NK-92 (cell line): ENCODE data around the gene ZNF236.

Experiments used
- DNase-seq: peaks from one replicate; lab custom pipeline; 2025; ENCODE audit not compliant: unreplicated experiment; lab: John Stamatoyannopoulos, UW

ZNF236 gene

DNA sequence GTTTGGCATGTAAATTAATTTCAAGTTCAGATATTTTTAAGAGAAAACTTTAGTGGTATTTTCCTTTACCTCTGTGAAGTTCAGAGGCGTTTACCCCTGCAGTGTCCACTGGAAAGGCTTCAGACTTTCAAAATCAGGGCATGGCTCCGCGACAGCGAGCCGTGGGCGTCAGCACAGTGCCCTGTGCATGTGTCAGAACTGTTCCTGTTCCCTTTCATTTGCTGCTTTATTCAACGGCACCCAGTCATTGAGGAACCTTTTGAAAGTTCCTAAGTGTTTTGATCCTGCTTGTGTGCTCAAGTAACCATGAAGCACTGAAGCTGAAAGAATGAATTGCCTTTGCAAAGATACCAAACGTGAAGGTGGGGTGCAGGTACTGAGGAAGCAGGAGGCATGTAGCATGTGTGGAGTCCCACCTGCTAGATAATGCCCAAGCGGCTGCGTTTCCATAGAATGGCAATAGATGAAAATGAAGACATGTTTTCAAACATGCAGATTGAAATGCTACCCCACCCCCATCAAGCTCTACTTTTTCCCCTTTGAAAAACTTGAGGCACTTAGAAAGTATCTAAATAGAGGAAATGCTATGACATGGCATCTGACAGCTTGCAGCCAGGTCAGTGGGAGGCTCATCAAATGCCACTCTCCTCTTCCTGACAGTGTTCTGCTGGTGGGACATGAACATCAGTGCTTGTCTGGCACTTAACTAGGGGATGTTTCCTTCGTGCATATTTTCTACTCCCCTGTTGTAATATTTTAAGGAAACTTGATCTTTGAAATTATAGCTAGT is 148.6 kb downstream of the ZNF236 start:
- DNase-seq: no peak

DNA sequence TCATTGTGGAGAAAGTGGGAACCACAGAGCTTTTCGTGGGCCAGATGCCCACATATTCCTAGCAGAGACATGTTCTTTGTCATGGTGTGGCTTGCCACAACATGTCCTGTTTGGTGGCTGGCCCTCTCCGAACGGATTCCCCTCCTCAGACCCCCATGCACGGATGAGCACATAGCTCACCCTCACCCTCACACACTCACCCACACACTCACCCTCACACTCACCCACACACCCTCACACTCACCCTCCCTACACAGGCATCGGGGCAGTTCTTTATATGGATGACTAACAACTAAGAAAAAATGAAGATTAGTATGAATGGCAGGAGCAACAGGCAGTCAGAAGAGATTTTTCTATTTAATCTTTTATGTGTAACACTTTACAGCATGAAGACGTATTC is 149.9 kb downstream of the ZNF236 start:
- no peak for DNase-seq

DNA sequence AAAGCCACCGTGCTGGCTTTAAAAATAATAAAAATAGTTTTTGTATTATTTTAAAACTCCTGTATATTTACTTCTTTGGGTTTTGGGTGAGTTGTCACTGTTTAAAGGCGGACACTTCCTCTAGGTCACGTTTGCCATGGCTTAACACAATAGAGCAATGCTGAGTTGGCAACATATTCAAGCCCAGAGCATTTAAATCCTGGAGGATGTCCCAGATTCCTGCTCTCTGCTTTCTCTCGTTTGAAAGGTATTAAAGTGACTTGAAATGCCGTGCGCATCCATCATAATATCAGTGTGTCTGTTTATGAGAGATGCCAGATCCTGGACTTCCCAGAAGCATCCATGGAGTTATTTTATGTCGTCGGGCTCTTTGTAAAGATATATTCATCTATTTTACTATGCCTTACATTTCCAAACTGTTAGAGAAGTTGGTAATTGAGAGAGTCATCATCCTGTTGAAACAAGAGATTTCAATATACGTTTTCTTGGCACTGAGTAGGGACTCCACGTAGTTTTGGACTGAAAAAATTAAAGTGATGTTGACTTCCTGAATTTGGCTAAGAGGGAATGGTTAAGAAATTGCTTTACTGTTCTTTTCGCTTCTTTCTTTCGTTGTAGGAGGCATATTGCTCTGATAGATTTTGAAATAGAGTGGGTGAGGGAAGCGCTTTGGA is 150.6 kb downstream of the ZNF236 start:
- no peak for DNase-seq

DNA sequence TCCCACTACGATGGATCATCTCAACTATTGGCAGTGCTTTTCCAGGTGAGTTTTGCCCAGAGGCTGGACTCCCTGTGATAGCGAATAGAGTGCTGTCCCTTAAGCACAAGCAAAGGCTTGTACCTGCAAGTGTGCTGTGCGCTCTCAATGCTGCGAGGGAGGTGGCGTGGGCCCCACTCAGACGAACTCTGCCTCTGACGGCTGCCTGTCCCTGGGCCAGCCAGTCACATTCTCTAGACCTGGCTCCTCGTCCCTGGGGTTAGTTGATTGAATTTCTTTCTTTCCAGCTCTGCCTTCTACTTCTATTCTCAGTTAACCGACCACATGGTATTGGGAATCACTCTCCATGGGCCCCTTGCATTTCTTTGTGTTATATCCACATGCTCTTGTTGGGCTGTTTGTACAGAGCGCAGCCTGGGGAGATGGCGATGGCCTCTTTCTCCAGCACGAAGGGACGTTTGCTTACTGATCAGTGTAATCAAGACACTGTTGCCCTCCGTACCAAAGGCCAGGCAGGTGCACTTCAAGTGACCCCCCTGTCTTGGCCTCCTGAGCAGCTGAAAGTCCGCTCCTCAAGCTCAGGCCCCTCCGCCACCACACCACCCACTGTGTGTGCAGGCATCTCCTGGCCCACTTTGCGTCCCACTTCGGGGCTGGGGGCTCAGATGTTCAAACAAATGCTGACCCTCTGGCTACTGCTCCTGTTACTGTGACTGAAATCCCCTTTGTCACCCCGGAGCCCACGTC is 151.3 kb downstream of the ZNF236 start:
- DNase-seq: no peak

DNA sequence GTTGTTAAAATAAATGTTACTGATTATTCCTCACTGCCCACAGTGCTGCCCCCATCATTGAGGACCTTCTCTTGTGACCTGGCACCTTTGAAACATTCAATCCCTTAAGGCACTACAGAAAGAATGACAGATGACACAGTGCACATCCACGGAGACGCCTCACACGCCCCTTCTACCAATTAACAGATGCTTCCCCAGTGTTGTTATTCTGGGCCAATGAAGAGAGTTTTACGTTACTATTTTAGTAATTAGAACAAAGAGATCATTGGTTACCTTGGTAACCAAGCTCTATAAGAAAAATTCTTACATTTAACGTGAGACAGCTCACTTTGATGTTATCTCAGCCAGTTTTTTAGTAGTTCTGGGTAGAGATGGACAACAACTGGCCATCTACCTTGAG is 152.0 kb downstream of the ZNF236 start:
- no peak for DNase-seq

DNA sequence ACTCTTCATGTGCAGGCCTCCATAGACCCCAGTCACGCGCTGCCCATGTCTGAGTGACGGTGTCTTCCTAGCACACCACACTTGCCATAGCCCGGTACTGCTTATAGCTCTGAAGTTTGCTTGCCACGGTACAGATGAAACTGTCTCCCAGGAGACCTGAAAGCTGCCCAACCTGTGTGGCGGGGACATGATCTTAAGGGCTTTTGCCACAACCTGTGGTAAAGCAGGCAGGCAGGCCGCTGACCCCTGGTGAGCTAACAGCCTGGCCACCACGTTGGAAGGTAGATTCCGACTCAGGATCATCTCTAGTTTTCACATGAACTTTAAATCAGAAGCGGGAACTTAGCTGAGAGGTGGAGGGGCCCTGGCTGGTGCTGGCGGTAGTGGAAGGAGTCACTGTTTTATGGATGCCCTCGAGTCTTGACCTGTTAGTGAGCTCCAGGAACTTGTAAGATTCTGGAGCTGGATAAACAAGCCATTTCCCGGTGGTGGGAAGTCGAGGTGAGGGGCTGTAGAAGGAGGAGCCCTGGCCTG is 153.3 kb downstream of the ZNF236 start:
- no peak for DNase-seq

DNA sequence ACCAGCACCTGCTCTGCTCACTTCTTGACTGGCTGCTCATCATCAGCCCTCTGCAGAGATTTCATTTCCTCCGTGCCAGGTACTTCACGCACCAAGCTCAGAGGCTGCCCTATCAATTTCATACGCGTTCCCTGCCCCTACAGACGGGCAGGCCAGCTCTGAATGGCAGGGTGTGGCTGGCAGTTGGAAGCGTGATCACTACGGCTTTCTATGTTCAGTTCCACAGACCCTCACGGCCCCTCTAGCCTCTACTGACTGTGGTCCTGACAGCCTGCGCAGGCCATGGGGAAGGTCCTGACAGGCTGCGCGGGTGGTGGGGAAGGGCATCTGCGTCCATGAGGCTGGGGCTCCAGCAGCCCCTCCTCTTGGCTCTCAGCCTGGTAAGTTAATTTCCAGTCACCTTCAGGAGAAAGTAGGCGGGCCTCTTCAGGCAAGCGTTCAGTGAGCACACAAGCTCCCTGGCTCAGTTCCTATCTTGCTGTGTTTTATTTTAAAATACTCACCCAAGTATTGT is 154.8 kb downstream of the ZNF236 start:
- DNase-seq: no peak

DNA sequence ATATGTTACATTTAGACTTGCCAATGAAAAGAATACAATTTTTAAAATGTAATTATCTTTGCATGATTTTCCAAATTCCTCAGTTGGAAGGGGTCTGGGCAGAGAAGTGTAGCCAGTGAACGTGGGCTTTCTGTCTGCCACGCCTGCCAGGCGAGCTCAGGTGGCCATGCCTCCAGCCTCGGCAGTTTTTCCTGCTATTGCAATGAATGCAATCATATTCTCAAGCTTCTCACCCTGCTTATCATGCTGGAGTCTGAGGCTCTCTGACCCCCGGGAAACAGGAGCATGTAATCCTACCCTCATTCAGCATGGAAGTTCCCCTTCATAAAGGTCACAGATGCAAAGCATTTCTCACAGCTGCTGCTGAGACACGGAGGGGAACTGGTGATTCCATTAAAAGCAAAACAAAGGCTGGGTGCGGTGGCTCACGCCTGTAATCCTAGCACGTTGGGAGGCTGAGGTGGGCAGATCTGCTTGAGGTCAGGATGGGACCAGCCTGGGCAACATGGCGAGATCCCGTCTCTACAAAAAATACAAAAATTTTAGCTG is 155.4 kb downstream of the ZNF236 start:
- DNase-seq: no peak

DNA sequence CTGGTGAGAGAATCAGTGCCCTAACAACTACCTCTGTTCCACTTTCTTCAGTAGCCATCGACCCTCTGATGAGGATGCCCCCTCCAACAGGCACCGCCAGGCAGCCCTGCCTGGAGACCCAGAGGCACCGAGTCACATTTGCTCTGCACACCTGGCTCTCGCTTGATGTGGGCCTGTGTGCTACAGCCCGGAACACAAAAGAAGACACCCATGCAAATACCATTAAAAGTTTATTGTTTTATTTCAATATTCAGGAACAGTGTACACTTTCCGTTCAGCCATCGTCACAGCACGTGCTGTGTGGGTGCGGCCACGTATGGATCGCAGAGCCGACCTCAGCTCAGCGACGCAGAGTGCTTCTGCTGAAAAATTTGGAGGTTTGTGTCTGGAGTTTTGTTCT is 156.3 kb downstream of the ZNF236 start:
- DNase-seq: no peak

DNA sequence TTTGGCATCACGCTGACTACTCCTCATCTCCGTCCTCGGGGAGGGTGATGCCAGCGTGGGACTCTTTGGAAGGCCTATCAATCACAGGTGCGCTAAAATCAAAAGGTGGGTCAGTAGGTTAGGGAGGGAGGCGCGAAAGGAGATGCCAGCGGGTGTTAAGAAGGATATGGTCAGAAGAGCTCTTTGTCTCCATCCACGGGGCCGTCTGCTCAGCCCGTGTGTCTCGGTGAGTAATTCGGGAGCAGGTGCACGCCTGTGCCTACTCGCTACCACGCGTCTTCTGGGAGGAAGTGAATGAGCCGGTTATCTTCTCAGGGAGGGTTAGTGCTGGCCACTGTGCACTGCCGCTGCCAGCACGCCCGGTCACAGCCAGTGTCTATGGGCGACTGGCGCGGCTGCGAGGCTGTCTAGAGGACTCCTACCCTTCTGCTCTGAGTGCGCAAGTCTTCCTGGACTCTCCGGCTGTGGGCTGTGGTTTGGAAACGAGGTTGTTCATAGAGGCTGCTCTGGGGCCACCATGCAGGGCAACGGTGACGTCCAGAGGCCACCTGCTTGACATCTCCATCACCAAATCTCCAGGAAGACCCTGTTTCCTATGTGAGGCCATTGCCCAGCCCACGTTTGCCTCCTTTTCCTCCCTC is 156.9 kb downstream of the ZNF236 start:
- no peak for DNase-seq

DNA sequence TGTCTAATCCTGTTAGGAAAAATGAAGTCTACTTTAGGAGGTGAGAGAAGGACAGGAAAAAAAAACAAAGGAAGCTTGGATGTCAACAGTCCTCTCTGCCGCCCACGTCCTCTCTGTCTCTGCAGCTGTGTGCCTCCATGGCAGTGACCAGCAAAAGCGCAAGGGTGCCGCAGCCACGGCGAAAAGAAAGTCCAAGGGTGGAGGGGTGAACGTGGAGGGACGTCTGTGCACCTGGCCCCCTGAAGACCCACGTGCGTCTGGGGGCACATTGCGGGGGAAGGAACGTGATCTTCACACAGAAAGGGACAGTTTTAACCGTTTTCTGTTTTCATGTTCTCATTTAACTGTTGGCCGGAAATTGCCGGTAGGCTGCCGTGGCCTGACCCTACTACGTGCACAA is 157.5 kb downstream of the ZNF236 start:
- no peak for DNase-seq

DNA sequence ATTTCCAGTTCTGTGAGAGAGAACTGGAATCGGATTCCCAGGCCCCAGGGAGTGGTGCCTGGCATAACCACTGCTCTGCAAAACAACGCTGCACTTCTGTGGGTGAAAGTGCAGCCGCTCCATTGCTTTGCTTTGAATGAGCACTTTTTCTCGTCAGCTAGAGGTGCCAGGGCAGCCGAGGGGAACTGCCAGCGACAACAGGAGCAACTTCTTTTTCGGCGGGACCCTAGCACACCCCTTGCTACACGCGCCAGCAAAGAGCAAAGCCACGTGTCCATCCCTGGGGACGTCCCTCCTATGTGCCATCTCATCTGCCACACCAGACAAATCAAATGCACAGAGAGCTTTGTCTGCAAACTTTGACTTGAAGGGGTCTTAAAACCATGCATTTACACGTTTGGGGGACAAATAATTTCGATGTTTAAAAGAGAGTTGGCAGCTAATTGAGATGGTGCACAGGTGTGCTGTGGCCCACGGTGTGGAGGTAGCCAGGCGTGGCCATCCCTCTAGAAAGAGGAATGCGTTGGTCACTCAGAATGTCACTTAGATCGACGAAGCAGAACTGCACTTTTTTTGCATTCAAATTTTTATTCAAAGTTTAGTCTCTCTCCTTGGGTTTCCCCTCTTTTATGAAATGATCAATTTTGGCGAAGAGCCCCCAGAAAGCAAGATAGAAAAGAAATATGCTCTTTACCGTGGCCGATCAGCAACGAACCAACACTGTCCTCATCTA is 158.5 kb downstream of the ZNF236 start:
- DNase-seq: no peak

DNA sequence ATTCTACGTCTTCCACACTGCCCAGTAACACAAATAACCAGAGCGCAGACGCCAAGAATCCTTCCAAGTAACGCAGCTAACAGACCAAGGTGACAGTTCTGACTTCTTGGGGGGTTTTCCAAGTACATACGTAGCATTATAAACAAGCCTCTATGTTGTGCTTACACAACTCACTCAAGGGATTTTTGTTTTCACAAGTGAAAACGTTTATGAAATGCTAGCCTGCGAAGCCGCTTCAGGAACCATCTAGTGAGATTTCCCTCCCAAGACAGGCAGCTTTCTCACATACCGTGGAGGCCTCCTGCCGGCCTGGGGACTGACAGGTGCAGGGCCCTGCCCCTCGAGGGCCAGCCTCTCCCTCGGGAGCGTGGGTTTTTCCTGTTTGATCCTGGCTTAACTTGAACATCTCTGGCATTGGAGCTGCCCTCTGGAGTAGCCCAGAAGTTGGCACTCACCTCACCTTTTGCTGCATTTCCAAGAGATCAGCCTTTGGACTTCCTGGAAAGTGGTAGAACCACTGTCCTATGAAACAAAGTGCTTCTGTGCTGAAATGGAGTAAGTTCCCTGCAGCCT is 159.1 kb downstream of the ZNF236 start:
- no peak for DNase-seq

DNA sequence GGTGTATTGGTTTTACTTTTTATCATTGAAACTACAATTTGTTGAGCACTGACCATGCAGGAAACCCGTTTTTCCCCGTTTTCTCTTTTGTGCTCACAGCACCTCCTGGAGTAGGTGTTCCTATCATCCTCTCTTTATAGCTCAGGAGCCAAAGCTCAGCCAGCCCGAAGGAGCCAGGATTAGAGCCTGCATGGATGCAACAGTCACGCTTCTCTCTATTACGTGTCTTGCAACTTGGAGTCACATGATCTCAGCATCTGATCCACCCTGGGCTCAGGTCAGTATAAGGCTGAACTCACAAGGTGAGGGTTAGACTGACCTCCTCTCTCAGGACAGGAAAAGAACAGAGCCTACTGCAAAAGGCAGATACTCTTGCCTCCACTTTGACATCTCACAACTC is 159.7 kb downstream of the ZNF236 start:
- no peak for DNase-seq

DNA sequence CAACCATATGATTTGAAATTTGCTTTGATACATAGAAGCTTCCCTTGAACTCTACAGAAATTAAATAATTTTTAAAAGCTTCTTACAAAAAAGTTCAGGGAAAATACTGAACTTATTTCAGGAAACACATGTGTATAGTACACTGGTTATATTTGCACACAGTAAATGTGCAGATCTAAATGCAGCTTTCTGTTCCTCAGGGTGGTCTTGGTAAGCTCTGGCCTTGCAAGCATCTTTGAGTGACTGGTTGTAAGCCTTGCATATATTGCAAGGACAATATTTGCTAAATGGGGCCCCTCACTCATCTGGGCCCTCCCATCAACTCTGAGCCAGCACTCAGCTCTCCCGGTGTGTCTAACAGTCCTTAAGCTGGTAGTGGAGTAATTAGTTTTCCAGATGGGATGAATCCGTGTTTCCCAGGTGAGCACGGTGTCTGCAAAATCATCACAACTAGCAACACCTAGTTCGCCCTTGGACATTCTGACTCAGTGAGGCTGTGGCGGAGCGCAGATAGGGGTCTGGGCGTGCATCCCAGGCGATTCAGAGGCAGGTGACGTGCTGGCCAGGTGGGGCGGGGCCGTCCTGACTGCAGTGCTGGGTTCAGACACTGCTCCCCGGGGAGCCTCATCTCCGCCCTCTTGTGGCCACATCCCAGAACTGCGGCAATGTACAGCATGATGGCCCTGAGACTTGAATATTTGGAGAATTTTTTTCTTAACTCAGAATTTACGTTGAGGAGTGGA is 160.7 kb downstream of the ZNF236 start:
- peak; percentile 11 for DNase-seq

DNA sequence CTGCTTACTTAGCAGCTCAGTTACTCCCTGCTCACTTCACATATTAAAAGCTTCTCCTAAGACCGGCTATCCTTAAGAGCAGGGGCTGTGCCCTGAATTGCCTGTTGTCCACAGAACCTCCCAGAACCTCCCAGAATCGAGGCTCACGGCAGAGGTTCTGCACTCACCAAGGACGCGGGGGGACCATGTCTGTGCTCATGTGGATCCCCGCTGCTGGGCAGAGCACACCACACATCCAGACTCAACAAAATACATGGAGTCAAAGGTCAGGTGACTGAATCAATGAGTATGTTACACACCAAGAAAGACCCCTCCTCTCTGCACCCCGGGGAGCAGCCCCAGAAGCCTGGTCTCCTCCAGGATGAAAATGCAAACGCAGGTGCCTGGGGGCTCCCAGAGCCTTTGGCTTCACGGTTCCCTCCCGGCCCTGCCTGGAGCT is 161.3 kb downstream of the ZNF236 start:
- no peak for DNase-seq

DNA sequence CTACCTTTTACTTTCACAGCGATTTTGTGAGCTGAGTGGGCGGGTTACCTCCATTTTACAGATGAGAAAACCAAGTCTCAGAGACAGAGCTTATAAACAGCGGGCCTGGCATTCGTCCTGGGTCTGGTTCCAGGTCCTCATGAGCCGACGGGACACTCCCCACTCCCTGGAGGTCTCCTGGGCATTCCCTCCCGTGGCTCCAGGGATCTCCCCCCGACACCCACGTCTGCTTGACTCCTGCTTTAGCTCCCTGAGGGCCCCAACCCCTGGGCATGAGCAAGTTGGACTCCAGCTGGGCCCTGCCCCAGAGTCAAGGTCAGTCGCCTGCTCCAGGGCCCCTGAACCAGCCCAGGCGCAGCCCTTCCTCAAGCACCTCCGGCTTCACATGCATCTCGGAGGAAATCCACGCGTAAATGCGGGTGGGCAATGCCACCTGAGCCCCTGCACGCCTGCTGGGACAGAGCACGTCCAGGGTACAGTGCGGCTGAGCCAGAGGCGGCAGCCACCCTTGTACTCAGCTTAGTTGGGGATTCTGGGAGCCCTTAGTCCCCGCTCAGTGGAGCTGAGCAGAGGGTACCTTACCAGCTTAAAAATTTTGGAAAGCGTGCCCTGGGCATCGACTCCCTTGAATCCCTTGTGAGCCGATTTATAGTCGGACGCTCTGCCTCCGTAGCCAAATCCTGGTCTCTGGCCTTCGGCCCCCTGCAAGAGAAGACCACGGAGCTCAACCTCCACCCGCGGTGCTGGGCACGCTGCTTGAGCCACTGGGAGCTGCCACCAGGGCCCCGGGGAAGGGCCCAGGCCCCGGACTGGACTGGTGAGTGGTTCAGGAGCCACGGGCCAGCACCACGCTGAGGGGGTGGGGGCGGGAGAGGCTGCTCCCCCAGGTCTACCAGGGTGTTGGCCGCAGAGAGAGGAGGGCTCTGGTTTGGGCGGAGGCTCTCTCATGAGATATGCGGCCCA is 162.1 kb downstream of the ZNF236 start:
- DNase-seq: no peak
